IPS DF 4.7 (cell line): ENCODE measurements around the gene SULT1B1.

ENCODE experiments used
- DNase-seq: peaks from one replicate; pipeline ENCODE4 v3.0.0-alpha.2; 2013; ENCODE audit warnings: low spot score; ENCODE audit errors: extremely low read depth

Gene SULT1B1

DNA sequence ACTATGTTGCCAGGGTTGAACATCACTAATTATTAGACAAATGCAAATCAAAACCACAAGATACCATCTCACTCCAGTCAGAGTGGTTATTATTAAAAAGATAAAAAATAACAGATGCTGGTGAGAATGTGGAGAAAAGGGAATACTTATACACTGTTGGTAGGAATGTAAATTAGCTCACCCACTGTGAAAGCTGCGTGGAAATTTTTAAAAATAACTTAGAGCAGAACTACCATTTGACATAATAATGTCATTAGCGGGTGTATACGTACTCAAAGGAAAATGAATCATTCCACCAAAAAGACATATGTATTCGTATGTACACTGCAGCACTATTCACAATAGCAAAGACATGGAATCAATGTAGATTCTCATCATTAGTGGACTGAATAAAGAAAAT lies 58.7 kb downstream of the SULT1B1 start:
- no peak for DNase-seq

DNA sequence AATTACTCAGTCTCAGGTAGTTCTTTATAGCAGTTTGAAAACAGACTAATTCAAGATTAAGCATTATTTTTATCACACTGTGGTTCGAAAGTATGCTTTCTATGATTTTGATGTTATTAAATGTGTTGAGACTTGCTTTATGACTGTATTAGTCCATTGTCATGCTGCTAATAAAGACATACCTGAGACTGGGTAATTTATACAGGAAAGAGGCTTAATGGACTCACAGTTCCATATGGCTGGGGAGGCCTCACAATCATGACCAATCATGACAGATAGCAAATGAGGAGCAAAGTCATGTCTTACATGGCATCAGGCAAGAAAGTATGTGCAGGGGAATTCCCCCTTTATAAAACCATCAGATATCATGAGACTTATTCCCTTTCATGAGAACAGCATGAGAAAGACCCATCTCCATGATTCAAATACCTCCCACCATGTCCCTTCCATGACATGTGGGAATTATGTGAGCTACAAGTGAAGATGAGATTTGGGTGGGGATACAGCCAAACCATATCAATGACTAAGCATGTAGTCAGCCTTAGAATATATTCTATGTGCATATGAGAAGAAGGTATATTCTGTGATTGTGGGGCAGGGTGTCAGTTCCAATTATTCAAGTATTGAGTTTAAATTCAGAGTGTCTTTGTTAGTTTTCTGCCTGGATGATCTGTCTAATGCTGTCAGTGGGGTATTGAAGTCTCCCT lies 62.7 kb downstream of the SULT1B1 start:
- no peak for DNase-seq

- DNase-seq: no peak
Measured at GRCh38 chr4:69689599-69689998, 70.8 kb downstream of the SULT1B1 start.

- DNase-seq: no peak
Measured at GRCh38 chr4:69684804-69685203, 75.6 kb downstream of the SULT1B1 start.
